Glomerular endothelial cell (primary cell): ENCODE results near the gene NUTM1. TPM values are rescaled to one million over a fixed set of nuclear protein-coding genes. Genes with fewer than 3 reads are reported as not detected.

Experiments
- total RNA-seq: library from RNA; depleted of rRNA; stranded (reverse); fragments of >200 nt; gene quantifications from 2 replicates; pipeline ENCODE4 v1.2.3, GENCODE V29; 2015

NUTM1 gene
- total RNA-seq, 1 donor from 2014 or later = not detected

Other genes starting within 250 kb of the NUTM1 start
- 37.1 and 58.6 TPM in 2 replicates for gene EMC7, start 241.5 kb upstream of the NUTM1 start, total RNA-seq
- 1.1 and 1.5 TPM in 2 replicates for gene PGBD4, start 241.2 kb upstream of the NUTM1 start, total RNA-seq
- gene KATNBL1, start 133.2 kb upstream of the NUTM1 start, total RNA-seq = 35.0 and 47.7 TPM in 2 replicates
- 145 and 150 TPM in 2 replicates for gene EMC4, start 118.3 kb upstream of the NUTM1 start, total RNA-seq
- 23.0 and 29.8 TPM in 2 replicates for gene SLC12A6, start 5.5 kb upstream of the NUTM1 start, total RNA-seq
- gene NOP10, start 179 bp upstream of the NUTM1 start, total RNA-seq = 397 TPM in 2 replicates
- 15.1 and 19.6 TPM in 2 replicates for gene LPCAT4, start 23.9 kb downstream of the NUTM1 start, total RNA-seq
- gene GOLGA8A, start 94.5 kb downstream of the NUTM1 start, total RNA-seq = 13.2 and 37.2 TPM in 2 replicates
- gene GOLGA8B, start 240.3 kb downstream of the NUTM1 start, total RNA-seq = 9.3 and 25.9 TPM in 2 replicates